Activated CD4-positive, alpha-beta T cell treated with anti-CD3 and anti-CD28 coated beads, Interleukin-10, Interleukin-2, amounts not matched to agents 100 ng/mL and 50 ng/mL, durations not matched to agents 16 hours and 8 hours (primary cell): ENCODE results near the gene PSMA3.
"Not testable (repeated sequence)": the region's sequence is repeated elsewhere in the genome, so short reads cannot be mapped to it uniquely, and the experiment has no call there.

ENCODE experiments used
- DNase-seq: peaks from one replicate; pipeline ENCODE4 v3.0.0-alpha.2; 2020

PSMA3 gene

GRCh38 chr14:58244556-58245387 is at the start of gene PSMA3:
TSS of gene PSMA3 (plus strand) at chr14:58244843. CDS start at chr14:58244921, 78 bp downstream.
- DNase-seq, result peak; percentile 99

DNA sequence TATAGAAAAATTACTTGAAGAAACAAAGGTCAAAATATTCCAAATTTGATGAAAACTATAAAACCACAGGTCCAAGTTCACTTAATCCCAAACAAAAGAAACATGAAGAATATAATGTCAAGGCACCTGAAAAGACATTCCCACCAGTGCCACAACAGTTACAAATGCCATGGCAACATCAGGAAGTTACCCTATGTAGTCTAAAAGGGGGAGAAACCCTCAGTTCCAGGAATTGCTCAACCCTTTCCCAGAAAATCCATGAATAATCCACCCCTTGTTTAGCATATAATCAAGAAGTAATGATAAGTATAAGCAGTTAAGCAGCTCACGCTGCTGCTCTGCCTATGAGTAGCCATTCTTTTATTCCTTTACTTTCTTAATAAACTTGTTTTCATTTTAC is 48.4 kb upstream of the PSMA3 start:
- DNase-seq, result no peak

DNA sequence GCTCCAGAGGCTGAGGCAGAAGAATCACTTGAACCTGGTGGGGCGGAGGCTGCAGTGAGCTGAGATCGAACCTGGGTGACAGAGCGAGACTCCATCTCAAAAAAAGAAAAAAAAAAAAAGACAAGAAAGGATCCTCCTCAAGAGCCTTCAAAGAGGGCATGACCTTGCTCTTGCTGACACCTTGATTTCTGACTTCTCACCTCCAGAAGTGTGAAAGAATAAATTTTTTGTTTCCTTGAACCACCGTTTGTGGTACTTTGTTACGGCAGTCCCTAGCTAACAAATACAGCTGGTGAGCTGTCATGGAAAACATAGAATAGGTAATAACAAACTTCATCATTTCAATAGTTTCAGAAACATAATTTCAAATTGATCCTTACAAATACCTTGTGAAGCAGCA is 46.6 kb upstream of the PSMA3 start:
- DNase-seq, result peak; percentile 3

GRCh38 chr14:58199726-58200479 is 44.7 kb upstream of the PSMA3 start, which contains the start of gene ACTR10:
TSS of gene ACTR10 (plus strand) at chr14:58200149. CDS start at chr14:58200218, 69 bp downstream.
- peak; percentile 92 for DNase-seq

GRCh38 chr14:58200480-58200841 is 44.2 kb upstream of the PSMA3 start:
- DNase-seq, result no peak

GRCh38 chr14:58200846-58201245 is 43.8 kb upstream of the PSMA3 start:
- no peak for DNase-seq

DNA sequence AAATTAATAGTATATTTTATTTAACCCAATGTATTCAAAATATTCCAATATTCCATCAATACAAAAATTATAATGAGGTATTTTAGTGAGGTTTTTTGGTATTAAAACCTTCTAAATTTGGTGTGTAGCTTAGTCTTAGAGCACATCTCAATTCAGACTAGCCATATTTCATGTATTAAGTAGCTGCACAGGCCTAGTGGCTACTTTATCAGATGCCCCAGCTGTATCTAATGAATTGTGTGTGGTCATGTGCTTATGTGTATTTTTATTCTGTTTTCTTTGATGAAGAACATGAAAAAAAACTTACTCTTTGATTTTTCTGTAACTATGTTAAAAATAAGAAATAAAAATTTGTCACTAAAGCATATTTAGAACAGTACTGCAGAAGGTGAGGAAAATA is 31.5 kb upstream of the PSMA3 start:
- DNase-seq, result no peak

GRCh38 chr14:58215191-58215914 is 29.3 kb upstream of the PSMA3 start:
- DNase-seq, result no peak

DNA sequence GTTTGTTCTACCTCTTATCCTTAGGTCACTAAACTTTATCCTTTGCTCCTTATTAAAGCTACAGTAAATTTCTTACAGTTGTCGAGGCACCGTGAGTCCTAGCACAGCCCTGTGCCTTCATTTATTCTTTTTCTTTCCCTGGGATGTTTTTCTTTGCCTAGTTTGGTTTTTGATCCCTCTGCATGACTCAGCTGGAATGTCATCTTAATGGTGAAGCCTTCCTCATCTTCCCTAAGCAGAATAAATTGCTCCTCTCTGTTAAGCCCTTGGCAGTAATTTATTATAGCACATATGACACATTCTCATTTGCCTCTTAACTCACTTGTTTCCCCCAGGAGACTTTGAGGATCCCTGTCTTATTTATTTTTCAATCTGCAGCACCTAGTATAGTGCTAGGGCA is 28.1 kb upstream of the PSMA3 start:
- no peak for DNase-seq

- DNase-seq, result no peak
These were observed 17.4 kb upstream of the PSMA3 start for GRCh38 chr14:58227096-58227819.

- peak; percentile 3 for DNase-seq
These were observed 6.1 kb upstream of the PSMA3 start for GRCh38 chr14:58238252-58239243.

DNA sequence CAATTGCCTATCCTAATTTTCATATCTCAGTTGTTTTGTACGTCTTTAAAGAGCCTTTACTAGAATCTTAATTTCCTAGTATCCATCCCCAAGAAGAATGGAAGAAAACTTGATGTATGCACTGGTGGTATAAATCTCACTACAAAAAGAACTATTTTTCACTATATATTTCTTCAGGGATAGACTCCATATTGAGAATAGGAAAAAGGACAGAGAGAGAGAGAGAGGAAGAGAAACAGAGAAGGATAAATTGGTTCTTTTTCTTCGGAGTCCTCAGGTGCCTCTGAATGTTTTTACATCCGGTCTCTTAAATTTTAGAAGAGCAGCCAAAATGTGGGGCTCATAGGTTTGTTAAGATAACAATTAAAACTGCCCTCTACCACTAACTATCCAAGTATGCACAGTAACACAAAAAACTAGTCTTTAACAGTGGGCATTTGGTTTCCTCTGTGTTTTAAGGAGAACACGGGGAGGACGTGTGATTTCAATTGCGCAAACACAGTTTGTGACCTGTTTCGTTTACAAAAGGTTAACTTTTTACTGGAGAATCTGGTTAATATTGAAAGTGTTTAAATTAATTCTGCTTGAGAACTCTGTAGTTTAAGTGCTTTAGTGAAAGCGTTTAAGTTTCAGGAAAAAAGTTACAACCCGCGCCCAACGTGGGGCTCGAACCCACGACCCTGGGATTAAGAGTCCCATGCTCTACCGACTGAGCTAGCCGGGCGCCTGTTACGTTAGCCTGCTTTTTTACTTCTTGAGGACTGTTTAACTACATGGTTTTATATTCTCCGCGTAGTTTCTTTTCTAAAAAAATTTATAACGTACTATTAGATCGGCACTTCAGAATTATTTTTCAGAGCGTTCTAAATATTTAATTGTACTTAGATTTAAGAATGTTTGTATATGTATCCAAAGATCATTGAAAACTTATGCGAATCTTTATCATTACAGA is 5.1 kb upstream of the PSMA3 start:
- DNase-seq, result peak; percentile 80

GRCh38 chr14:58243790-58244555 is 670 bp upstream of the PSMA3 start:
- DNase-seq, result peak; percentile 50

- DNase-seq, result no peak
These were observed 919 bp downstream of the PSMA3 start for GRCh38 chr14:58245562-58245961.

- no peak for DNase-seq
These were observed 5.0 kb downstream of the PSMA3 start for GRCh38 chr14:58249611-58250010.

- no peak for DNase-seq
These were observed 13.5 kb downstream of the PSMA3 start for GRCh38 chr14:58258156-58258555.

DNA sequence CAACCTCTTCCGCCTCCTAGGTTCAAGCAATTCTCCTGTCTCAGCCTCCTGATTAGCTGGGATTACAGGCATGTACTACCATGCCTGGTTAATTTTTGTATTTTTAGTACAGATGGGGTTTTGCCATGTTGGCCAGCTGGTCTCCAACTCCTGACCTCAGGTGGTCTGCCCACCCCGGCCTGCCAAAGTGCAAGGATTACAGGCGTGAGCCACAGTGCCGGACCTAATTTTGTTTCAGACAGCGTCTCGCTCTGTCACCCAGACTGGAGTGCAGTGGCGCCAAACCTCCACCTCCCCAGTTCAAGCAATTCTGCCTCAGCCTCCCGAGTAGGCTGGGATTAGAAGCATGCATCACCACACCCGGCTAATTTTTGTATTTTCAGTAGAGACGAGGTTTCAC is 17.4 kb downstream of the PSMA3 start:
- DNase-seq, result not testable (repeated sequence)

DNA sequence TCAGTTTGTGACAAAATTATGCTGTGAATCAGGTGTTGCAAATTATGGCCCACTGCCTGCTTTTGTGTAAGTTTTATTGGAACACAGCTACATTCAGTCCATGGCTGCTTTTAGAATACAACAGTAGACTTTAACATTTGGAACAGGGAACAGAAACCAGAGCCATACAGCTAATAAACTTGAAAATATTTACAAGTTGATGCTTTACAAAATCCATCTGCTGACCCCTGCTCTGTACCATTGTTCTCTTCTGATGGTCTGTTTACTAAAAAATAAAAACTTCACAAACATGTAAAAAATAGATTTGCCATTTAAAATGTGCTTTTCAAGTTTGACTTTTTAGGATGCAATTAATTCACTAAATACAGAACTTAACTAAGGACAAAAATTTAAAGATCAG is 20.8 kb downstream of the PSMA3 start:
- no peak for DNase-seq

DNA sequence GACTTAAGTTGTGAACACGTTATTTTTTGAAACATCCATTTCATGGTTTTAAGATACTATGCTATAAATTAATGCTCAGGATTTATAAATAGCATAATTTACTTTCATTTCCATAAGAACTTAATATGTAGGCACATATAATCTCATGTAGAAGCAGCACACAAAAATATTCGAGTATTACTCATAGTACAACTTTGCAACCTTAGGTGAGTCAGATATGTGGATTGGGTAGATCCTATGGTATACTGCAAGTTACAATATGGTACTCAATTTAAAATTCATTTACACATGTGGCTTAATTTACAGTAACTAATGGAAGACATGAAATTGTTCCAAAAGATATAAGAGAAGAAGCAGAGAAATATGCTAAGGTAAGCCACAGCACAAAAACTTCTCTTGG is 26.0 kb downstream of the PSMA3 start:
- peak; percentile 28 for DNase-seq
